HG02588 (cell line): ENCODE measurements around the gene LYAR.
A peak's percentile ranks its signal among the peaks of the same experiment; 100 is the strongest.
"Not testable (repeated sequence)": the region's sequence is repeated elsewhere in the genome, so short reads cannot be mapped to it uniquely, and the experiment has no call there.

Source experiments
- ATAC-seq: cut with Tn5 transposase; IDR thresholded peaks from one replicate; pipeline ENCODE4 v1.9.1; 2021; ENCODE audit warnings: mild to moderate bottlenecking, moderate library complexity; ENCODE audit not compliant: unreplicated experiment

Gene LYAR

DNA sequence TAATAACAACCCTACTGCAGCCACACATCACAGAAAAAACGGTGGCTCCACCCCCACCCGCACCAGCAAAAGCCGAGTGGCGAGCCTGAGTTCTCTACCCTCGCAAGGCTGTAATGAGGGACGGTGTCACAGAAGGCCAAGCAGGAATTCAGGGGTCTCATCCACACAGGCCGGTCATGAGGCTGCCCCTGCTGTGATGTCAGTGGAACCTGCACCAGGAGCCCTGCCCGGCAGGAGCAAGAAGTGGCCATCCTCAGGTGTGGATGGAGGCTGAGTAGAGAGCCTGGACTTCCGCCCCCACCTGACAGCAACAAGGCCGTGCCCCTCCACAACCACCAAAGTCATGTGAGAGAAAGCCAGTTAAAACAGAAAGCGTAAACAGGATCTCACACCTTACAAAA is 20.6 kb downstream of the LYAR start:
- no peak for ATAC-seq

DNA sequence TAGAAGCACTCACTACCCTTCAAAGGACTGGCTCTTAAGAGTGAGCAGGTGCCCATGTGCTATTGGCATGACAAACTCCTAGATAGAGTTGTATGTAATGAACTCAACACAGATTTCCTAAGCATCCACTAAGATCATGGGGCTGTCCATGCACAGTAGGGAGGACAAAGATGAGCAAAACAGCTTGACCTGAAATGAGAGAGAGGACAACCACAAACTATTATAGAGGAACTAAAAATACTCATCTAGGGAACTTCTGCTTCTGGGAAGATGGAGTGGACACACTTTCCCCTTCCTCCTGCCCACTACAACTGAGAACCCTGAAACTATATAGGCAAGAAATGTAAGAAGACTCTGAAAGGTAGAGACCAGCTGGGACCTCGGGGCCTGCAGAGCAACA is 21.2 kb downstream of the LYAR start:
- no peak for ATAC-seq

DNA sequence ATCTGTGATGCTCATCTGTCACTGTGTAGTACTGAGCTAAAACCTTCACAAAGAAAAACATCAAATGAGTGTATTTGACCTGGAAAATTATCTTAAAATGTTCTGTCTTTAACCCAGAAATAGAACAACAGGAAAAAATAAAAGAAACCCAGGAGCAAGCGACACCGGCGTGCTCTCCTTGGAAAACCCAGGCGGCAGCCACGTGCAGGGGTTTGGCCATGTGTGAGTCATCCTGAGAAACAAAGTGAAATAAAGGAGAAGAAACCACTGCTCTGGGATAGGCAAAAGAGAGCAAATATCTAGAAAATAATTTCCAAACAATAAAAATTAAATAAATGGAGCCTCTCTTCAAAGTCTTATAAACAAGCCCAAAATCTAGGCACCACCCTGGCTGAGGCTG is 22.0 kb downstream of the LYAR start:
- no peak for ATAC-seq

DNA sequence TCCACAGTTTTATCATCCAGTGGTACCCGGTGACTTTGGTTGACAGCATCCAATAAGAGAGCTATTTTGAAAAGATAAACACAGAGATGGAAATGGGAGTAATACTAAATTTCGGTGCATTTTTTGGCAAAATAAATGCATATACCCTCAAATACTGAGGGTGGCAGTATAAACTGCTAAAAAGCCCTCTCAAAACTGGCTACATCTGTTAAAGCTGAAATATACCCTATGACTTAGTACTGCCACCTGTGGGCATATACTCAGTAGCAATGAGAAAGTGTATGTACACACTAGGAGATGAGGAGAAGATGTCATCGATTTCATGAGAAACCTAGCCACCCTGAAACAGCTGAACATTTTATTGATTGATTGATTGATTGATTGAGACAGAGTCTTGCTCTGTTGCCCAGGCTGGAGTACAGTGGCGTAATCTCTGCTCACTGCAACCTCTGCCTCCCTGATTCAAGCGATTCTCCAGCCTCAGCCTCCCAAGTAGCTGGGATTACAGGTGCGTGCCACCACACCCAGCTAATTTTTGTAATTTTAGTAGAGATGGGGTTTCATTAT is 29.7 kb downstream of the LYAR start:
- ATAC-seq: no peak

DNA sequence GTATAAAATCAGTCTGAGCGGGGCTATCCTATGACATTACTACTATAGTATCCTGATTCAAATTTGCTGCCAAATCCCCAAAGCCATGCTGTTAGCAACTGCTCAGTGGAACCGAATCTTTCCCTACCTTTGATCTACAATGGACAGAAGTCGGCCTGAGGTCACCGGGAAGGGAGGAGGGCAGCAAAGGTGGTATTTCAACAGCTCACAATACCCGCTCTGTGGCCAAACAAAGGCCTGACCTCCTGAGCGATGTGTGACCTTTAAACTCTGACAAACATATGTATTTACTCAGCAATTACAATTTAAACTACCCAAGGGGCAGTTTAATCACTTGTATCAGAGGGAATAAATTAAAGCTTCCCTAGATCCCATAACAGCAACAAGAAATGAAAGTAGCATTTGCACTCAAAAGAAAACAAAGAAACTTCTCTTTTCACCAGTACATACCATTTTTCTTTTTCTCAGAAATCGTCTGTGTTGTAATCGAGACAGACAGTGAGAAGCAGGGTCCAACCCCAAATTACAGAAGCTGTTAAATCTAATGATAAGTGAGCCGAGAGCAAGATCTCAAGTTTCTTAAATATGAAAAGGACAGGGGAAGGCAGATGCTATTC is 30.4 kb downstream of the LYAR start:
- no peak for ATAC-seq

DNA sequence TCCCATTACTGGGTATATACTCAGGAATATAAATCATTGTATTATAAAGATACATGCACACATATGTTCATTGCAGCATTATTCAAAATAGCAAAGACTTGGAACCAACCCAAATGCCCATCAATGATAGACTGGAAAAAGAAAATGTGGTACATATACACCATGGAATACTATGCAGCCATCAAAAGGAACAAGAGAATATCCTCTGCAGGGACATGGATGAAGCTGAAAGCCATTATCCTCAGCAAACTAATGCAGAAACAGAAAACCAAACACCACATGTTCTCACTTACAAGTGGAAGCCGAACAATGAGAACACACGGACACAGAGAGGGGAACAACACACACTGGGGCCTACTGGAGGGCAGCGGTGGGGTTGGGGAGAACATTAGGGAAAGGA is 32.2 kb downstream of the LYAR start:
- ATAC-seq: not testable (repeated sequence)

DNA sequence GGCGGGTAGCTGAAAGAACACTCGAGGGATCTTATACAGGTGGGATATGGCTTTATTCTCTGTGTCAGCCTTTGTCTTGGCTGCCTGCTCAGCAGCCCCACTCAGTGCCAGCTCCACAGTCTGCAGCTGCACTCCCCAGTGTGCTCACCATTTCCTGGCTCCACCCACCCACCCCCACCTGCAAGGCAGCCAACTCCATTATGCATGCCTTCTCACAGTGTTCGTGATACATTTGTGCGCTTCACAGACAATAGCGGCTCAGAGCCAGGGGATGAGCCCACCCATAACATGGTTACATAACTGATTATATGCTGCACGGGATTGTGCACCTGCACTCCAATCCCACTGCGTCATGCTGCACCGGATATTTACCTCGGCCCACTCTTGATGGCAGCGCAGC is 33.2 kb downstream of the LYAR start:
- no peak for ATAC-seq

DNA sequence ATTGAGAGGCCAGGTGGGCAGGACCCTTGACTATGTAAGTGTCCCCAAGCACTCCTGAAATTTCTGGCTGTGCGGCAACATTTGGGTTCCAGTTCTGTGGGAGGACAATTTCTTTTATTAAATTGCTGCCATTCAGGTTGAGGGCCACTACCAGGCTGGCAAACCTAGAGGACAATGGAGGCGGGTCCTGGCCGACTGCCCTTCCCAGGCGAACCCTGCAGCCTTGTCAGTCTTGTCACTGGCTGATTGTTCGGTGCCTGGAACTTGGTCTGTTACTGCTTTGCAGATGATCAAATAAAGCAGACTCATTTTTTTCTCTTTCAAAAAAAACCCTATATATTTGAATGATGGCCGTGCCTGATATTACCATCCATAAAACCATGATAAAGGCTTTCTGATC is 35.3 kb downstream of the LYAR start:
- ATAC-seq: no peak

DNA sequence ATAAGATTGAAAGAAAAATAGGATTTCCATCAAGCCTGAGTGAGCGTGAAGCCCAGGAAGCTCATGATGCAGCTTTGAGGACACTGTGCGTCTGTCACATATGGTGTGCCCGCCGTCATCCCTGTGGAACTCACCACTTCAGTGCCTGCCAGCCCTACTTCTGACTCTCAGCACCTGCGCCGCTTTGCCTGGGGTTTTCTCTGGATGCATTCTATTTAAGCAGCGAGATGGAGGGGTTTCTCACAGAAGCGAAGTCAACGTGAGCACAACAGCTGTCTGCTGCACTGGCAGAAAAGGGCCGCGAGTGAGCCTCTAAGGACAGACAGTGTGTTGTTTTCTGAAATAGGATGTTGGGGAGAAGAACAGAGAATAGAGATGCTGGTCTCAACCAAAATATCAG is 35.8 kb downstream of the LYAR start:
- no peak for ATAC-seq

DNA sequence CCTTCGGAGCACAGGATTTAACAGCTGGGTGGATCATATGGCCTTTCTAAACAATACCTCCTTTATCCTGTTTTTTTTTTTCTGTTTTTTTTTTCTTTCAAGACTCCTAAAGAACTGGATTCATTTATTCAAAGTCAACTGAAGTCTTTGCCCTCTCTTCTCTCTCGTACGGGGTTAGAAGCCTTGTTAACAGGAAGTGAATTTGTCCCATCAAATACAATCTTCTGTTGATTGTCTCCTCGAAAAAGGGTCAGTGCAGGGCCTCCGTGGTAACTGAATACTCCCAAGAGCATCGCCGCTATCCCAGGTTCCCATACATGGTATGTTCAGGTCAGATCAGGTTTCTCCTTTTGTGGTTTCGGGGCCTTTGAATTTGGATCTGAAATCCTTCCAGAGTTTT is 40.1 kb downstream of the LYAR start:
- ATAC-seq: no peak

DNA sequence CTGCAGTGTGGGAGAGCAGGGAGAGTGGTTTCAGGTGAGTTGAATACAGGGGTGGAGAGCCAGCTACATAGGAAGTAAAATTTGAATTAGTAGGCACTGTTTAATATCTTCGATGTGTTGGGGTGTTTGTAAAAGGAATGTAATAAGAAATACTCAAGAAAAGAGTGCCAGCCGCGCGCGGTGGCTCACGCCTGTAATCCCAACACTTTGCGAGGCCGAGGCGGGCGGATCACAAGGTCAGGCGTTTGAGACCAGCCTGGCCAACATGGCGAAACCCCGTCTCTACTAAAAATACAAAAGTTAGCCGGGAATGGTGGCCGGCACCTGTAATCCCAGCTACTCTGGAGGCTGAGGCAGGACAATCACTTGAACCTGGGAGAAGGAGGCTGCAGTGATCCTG is 40.6 kb downstream of the LYAR start:
- not testable (repeated sequence) for ATAC-seq

DNA sequence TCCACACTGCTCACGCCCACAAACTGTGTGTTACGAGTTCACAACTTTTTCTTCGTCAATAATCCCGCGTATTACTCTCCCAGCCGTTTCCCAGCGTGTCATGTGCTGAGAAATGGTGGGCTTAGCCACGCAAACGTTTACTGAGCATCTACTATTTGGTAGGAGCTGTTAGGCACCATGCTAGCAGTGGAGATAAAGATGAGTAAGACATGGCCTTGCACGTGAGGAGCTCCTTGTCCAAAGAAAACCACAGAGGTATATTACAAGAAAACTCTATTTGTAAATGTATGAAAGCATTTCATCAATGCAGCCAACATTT is 41.1 kb downstream of the LYAR start:
- ATAC-seq: no peak

DNA sequence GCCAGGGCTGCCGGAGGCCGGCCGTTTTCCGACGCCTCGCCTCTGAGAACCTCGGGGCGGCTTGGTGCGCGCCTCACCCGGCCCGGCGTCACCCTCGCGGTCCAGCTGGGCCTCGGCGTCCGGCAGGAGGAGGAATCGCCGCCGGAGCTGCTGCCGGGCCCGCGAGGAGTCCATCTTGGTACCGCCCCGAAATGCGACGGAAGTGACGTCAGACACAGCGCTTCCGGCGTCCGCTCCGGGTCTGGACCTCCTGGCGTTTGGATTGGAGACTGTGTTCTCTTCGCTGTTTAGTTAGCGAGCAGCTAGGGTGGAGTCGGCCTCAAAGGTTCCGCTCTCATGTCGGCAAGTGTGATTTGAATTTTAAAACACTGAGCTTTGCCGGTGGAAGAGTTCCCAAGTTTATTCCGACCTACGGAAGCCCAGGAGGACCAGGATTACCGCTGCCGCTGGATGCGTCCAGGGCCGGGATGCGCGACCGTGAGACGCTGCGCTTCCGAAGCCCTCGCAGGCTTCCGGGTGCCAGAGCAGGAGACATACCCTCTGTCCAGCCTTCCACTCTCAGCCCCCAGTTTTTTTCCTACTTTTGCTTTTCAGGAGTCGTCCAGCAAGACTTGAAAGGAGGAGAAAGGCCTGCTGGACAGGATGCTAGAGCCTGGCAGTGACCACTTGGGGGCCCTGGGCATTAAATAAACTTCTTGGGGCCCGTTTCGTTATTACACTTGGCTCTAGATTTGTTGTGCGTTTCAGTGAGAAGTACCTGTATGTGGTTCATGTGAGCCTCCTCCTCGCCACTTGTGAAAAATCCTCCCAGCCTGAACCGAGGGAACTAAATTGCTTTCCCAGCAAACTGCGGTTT is 41.7 kb downstream of the LYAR start, which contains the start of gene TMEM128:
Gene TMEM128, minus strand, starts transcription at position 195 of the 856 bp plus-strand sequence. Its CDS starts 21 bp downstream, at position 174.
- ATAC-seq: peak; percentile 98

DNA sequence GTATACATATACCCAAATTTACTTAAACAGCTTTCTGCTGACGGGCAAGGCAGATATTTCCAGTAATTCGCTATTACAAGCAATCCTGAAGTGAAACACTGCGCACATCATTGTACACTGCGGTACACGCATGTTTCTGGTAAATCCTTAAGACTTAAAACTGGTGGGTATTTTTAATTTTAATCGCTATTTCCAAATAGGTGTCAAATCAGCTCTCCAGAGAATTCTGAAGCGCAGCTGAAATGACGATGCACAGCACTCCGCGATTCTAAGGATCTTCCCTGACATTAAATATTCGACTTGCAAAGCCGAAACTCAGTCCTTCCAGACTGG is 42.3 kb downstream of the LYAR start:
- peak; percentile 3 for ATAC-seq

DNA sequence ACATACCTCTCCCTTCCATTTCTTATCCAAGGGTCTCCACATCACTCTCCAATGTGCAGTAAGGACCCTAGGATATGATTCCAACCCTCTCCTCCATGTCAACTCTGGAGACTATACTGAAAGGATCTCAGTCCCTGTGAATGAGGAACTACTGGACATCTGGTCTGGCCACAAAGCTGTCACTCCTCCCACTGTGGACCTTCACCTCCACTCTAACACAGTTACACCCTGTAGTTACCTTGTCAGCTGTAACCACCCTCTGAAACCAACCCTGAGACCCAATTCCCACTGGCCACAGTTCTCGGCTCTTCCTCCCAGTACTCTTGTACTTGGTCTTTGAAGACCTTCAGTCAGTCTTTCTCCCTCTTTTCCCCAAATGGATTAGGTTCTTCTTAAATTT is 44.8 kb downstream of the LYAR start:
- no peak for ATAC-seq

DNA sequence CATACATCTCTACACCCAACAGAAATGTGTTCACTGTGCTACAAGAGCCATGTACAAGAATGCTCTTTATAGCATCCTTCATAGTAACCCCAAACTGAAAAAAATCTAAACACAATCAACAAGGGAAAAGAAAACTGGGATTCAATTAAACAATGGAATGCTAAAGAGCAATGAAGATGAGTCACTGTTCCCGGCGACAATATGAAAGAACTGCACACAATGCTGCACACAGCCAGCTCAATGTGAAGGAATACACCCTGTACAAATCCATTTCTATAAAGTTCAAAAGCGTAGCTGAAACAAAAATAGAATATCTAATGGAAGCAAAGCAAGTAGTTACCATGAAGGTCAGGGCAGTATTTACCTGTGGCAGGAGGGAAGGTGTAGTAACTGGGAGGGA is 50.4 kb downstream of the LYAR start:
- not testable (repeated sequence) for ATAC-seq

DNA sequence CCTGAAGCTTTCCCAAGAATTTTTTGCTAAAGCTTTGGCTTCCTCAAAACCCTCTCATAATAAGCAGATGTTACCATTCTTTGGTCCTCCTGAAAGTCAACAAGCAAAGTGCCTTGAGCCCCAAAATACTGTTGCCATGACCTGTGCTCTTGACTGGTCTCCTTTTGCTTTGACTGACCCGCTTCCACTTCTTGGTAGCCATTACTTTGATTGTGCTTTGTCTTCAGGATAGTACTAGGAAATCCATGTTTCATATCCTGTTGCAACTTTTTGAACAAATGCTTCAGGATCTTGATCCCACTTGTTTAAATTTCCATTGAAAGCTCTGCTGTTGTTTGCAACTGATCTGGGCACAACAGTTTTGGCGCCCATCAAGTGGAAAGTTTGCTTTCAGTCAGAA is 56.3 kb downstream of the LYAR start:
- no peak for ATAC-seq

DNA sequence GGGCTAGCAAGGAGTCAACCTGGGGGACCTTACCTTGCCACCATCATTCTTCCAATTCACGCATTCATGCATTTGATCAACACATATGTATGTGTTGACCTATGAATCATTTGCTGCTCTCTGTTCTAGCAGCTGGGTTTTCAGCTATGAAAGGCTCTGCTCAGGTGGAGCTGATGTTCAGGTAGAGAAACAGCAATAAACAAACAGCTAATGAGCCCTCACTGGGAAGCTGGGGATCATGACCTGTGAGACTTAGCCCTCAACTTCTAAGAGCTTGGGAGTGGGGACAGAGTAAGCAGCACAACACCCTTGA is 61.6 kb downstream of the LYAR start:
- no peak for ATAC-seq

DNA sequence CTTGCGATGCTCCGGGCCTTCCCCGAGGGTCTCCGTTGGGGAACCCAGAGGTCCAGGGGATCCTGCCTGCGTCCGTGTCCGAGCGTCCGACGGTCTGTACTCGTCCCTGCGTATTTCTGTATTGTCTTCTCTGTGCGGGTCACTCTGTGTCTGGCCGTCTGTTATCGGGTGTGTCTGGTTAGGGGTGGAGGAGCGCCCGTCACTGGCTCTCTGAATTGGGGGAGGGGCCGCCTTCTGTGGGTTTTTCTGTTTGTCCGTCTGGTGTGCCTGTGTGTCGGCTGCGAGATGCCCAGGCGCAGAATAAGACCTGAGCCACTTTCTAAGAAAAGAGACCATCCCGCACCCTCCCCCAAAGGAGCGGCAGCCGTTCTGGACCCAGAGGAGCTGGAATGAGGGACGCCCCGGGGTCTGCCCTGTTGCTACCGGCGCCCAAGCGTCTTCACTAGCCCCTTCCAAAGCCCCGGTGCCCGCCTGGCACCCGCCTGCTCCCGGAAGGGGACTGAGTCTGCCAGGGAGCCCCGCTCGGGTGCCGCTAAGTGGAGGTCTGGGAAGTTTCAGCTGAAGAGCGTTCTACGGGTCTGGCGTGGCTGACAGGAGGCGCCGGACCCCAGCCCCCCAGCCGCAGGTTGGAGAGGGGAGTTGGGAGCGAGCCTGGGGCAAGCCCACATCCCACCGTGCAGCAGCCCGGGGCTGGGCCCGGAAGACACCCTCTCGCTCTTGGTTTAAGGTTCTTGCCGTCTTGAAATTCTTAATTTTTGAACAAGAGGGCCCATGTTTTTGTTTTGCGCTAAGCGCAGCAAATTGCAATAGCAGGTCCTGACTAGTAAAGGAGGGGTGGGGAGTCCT is 62.2 kb downstream of the LYAR start:
- ATAC-seq: no peak

DNA sequence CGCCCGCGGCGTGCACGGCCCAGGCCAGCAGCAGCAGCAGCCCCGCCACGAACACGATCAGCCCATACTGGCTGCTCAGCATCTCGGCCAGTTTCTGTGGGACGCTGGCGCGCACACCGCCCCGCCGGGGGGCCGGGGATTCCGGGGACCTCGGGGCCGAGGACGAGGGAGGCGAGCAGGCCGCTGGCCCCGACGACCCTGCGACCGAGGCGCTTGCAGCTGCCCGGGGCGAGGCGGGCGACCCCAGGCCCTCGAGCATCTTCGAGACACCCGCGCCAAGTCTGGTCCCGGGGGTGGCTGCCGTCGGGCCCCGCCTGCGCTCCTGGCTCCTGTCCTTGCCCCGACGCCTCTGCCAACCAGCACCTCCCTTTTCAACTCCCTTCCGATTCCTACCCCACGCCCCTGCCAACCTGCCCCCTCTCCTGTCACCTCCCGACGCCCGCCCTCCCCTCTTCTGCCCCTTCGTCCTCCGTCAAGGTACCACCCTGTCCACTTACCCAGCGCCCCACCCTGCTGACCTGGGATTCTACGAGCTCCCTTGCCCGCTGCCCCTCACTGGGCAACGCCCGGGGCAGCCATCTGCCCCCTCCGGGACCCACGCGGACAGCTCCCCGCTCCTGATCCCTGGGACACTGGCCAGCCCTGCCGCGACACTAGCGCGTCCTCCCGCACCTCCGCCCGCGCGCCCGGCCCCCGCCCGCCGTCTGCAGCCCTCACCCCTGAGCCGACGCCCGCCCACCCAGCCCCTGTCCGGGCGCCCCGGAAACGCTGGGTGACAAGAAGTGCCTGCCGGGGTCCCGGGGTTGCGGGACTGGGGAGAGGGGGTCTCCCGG is 63.1 kb downstream of the LYAR start, which contains the start of gene OTOP1:
Gene OTOP1, minus strand, starts transcription at position 324 of the 833 bp plus-strand sequence. Its CDS starts 65 bp downstream, at position 259.
- ATAC-seq: no peak
